HepG2 (cell line): Measurements from ENCODE around the gene SMAP2. TPM values are rescaled to one million over a fixed set of nuclear protein-coding genes. Genes with fewer than 3 reads are reported as not detected.

Experiments used
- ATAC-seq: fragments of 200-7000 bp; cut with Tn5 transposase; 3 replicates; pipeline ENCODE4 v1.9.1; 2020; ENCODE audit warnings: mild to moderate bottlenecking, moderate library complexity
- BruUV-seq: library from RNA; stranded (reverse); fragments of 400-500 nt; replicated peaks from 2 replicates; lab custom pipeline; 2021; lab: Mats Ljungman, UMichigan
- CTCF ChIA-PET: fragments of 300-600 bp; formaldehyde crosslinking; extraction: SDS; loops from one replicate; lab custom pipeline; 2021; ENCODE audit warnings: low total read pairs, inconsistent platforms, low intra/inter-chr PET ratio; lab: Yijun Ruan, JAX
- POLR2A ChIA-PET: fragments of 350-600 bp; sonication (Branson Sonifier 250); formaldehyde crosslinking; loops from one replicate; lab custom pipeline; 2020; ENCODE audit warnings: antibody characterized with exemption, inconsistent platforms; lab: Yijun Ruan, JAX
- DNase-seq: peaks from one replicate; pipeline ENCODE4 v3.0.0-alpha.2; 2015; ENCODE audit warnings: low spot score
- FAIRE-seq: peaks from 3 replicates; lab custom pipeline; 2011; peaks lifted over from hg19 to GRCh38; lab: Jason Lieb, UNC
- H2AFZ ChIP-seq: one replicate; pipeline ENCODE4 v1.6.1; 2011; ENCODE audit warnings: low read length, inconsistent platforms
- H3K27ac ChIP-seq: fragments of 300-600 bp; 3 replicates; pipeline ENCODE4 v1.8.0; 2011; ENCODE audit warnings: mixed run types, mild to moderate bottlenecking, mixed read lengths, low read length, inconsistent platforms; ENCODE audit not compliant: insufficient read depth; ENCODE audit errors: extremely low read length
- H3K27me3 ChIP-seq, 2 experiments: fragments of 200-600 bp in 1 of 2; 2 replicates in 1 of 2; 3 replicates in 1 of 2; pipeline versions ENCODE4 v1.6.0 to v1.8.0; 2011; ENCODE audit warnings: low read length in 2 of 2, mild to moderate bottlenecking in 2 of 2, moderate library complexity in 2 of 2, inconsistent platforms in 1 of 2; ENCODE audit not compliant: insufficient read depth in 2 of 2, control insufficient read depth in 1 of 2
- H3K36me3 ChIP-seq, 2 experiments: fragments of 200-600 bp in 1 of 2; replicated peaks in 1 of 2; 2 replicates in 1 of 2; 3 replicates in 1 of 2; pipeline versions ENCODE4 v1.5.1 to v1.8.0; 2011; ENCODE audit warnings: low read length in 2 of 2, inconsistent platforms in 1 of 2; ENCODE audit not compliant: insufficient read depth in 2 of 2, control insufficient read depth in 1 of 2
- H3K4me1 ChIP-seq: 2 replicates; pipeline ENCODE4 v1.5.1; 2012; ENCODE audit warnings: low read length, inconsistent platforms; ENCODE audit not compliant: insufficient read depth
- H3K4me2 ChIP-seq: 2 replicates; pipeline ENCODE4 v1.6.0; 2011; ENCODE audit warnings: low read depth, low read length, inconsistent platforms
- H3K4me3 ChIP-seq, 3 experiments: fragments of 200-600 bp in 1 of 3; sonication (generic), shearing (Covaris generic) in 1 of 3; replicated peaks in 1 of 3; 2 replicates each; pipeline ENCODE4 v1.5.1; 2011 to 2016; ENCODE audit warnings: low read length in 3 of 3, inconsistent platforms in 2 of 3, low read depth in 2 of 3, mild to moderate bottlenecking in 2 of 3, control low read depth in 1 of 3, mixed read lengths in 1 of 3; ENCODE audit not compliant: insufficient read depth in 1 of 3
- H3K79me2 ChIP-seq: one replicate; pipeline ENCODE4 v1.6.1; 2011; ENCODE audit warnings: low read length, inconsistent platforms; ENCODE audit not compliant: insufficient read depth
- H3K9ac ChIP-seq: 2 replicates; pipeline ENCODE4 v1.6.0; 2011; ENCODE audit warnings: mild to moderate bottlenecking, low read depth, low read length, inconsistent platforms; ENCODE audit not compliant: insufficient read depth
- H3K9me3 ChIP-seq: 2 replicates; pipeline ENCODE4 v1.5.1; 2012; ENCODE audit warnings: mild to moderate bottlenecking, low read length
- H4K20me1 ChIP-seq: 2 replicates; pipeline ENCODE4 v1.6.0; 2011; ENCODE audit warnings: inconsistent platforms, mild to moderate bottlenecking, low read length, moderate library complexity; ENCODE audit not compliant: insufficient read depth
- ATAD3A ChIP-seq: sonication (generic); formaldehyde crosslinking; IDR thresholded peaks from 2 replicates; pipeline ENCODE4 v1.4.0; 2020; ENCODE audit warnings: missing genetic modification reagents
- ATF7 ChIP-seq, 2 experiments: fragments of 450-650 bp in 1 of 2; sonication (generic) in 1 of 2; formaldehyde crosslinking in 1 of 2; IDR thresholded peaks; 2 replicates each; pipeline versions ENCODE4 v1.4.0 to v1.6.1; 2016 to 2020; ENCODE audit warnings: antibody characterized with exemption in 1 of 2, mild to moderate bottlenecking in 1 of 2, missing genetic modification reagents in 1 of 2
- NCOA5 ChIP-seq: sonication (generic); formaldehyde crosslinking; IDR thresholded peaks from 2 replicates; pipeline ENCODE4 v1.4.0; 2020; ENCODE audit warnings: missing genetic modification reagents
- PRMT3 ChIP-seq: sonication (generic); formaldehyde crosslinking; IDR thresholded peaks from 2 replicates; pipeline ENCODE4 v1.8.1; 2022; ENCODE audit warnings: low read depth, mild to moderate bottlenecking, moderate library complexity, missing genetic modification reagents, borderline replicate concordance
- YEATS2 ChIP-seq: sonication (generic); formaldehyde crosslinking; IDR thresholded peaks from 2 replicates; pipeline ENCODE4 v1.4.0; 2020; ENCODE audit warnings: missing genetic modification reagents, borderline replicate concordance
- ZC3H13 ChIP-seq: sonication (generic); formaldehyde crosslinking; IDR thresholded peaks from 2 replicates; pipeline ENCODE4 v1.8.1; 2023; ENCODE audit warnings: mild to moderate bottlenecking, missing genetic modification reagents, moderate library complexity
- ZNF20 ChIP-seq: sonication (generic); formaldehyde crosslinking; IDR thresholded peaks from 2 replicates; pipeline ENCODE4 v1.4.0; 2020; ENCODE audit warnings: mild to moderate bottlenecking, moderate library complexity, missing genetic modification reagents
- ZNF264 ChIP-seq: sonication (generic); formaldehyde crosslinking; IDR thresholded peaks from 2 replicates; pipeline ENCODE4 v1.4.0; 2020; ENCODE audit warnings: missing genetic modification reagents
- ZNF274 ChIP-seq: sonication (generic); formaldehyde crosslinking; IDR thresholded peaks from 2 replicates; pipeline ENCODE4 v1.5.1; 2020; ENCODE audit warnings: mild to moderate bottlenecking, missing genetic modification reagents
- ZNF607 ChIP-seq: sonication (generic); formaldehyde crosslinking; IDR thresholded peaks from 2 replicates; pipeline ENCODE4 v1.5.1; 2020; ENCODE audit warnings: missing genetic modification reagents, mild to moderate bottlenecking, borderline replicate concordance
- ZNF652 ChIP-seq: IDR thresholded peaks from 2 replicates; pipeline ENCODE4 v1.6.1; 2016; ENCODE audit warnings: low read depth, borderline replicate concordance
- ZNF724P ChIP-seq: sonication (generic); formaldehyde crosslinking; IDR thresholded peaks from 2 replicates; pipeline ENCODE4 v1.8.0; 2022; ENCODE audit warnings: missing genetic modification reagents, borderline replicate concordance
- WGBS: methylation state at CpG from one replicate; pipeline ENCODE4 v1.1.6; 2017; ENCODE audit warnings: low lambda C conversion rate; 5-methylcytosine and 5-hydroxymethylcytosine counted together
- in situ Hi-C: cut with HindIII; loops from 2 replicates; pipeline ENCODE4 v1.10.0; 2017; ENCODE audit warnings: low pct_unique_long_range_greater_than_20kb; ENCODE audit not compliant: extremely low pct_ligation_motif_present
- intact Hi-C: fragments of 100-400 bp; cut with micrococcal nuclease; formaldehyde crosslinking; loops from one replicate; pipeline ENCODE4 v1.10.0; 2022; ENCODE audit not compliant: unreplicated experiment
- polyA plus RNA-seq, 8 experiments: library from polyadenylated mRNA; depleted of rRNA in 3 of 8; stranded (reverse) in 7 of 8; unstranded in 1 of 8; fragments of >200 nt; fragmentation: Illumina TruSeq in 4 of 8; extraction: Trizol in 4 of 8; gene quantifications; 2 replicates each; pipeline versions ENCODE4 v1.2.1 to v1.2.3, GENCODE V29; 2011 to 2016; ENCODE audit warnings: low read depth in 4 of 8, missing spikeins in 1 of 8, mixed read lengths in 1 of 8; ENCODE audit not compliant: insufficient read depth in 1 of 8
- total RNA-seq, 5 experiments: library from RNA; depleted of rRNA; stranded (reverse); fragments of >200 nt; fragmentation: Illumina TruSeq; extraction: Trizol; gene quantifications; 2 replicates each; pipeline ENCODE4 v1.2.3, GENCODE V29; 2016; ENCODE audit warnings: low read depth in 1 of 5
- TF ChIP-seq, protein P1 (sequence below): sonication (generic); formaldehyde crosslinking; IDR thresholded peaks from 2 replicates; pipeline ENCODE4 v1.4.0; 2020; ENCODE audit warnings: missing genetic modification reagents, borderline replicate concordance
- TF ChIP-seq, protein P2 (sequence below): sonication (generic); formaldehyde crosslinking; IDR thresholded peaks from 2 replicates; pipeline ENCODE4 v1.9.0; 2022; ENCODE audit warnings: missing genetic modification reagents, mild to moderate bottlenecking, borderline replicate concordance
- TF ChIP-seq, protein P3 (sequence below): sonication (generic); formaldehyde crosslinking; IDR thresholded peaks from 2 replicates; pipeline ENCODE4 v1.4.0; 2020; ENCODE audit warnings: missing genetic modification reagents

The SMAP2 gene
- total and polyA plus RNA-seq, 2 of the 13 experiments (the other 11 are each of a cell fraction or from before 2014, with no cell fraction given), result 19.0 to 22.3 TPM

DNA sequence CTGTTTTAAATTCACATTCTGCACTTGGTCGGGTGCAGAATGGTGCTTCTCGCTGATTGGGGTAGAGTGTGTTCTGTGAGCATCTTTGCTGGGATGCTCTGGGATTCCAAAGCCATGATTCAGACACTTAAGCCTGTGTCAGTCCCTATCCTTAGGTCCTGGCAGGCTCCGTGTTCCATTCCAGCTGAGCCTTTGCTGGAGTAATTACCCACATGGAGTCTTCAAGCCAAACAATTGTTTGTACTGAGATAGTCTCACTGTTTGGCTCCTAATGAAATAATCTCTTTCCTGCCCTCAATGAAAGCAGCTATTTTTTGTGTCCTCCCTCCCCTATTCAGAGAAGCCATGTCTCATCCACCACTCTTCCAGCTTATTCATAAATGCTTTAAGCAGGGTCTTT is 18.7 kb downstream of the SMAP2 start:
- intact Hi-C loops, result no loop called here
- no peak for FAIRE-seq
- POLR2A ChIA-PET, result no interaction called here
- no peaks in the 10 kb centered on the region for H3K27me3 ChIP-seq
- no peak for ATAC-seq
- H3K79me2 ChIP-seq, result peaks cover 60% of the 10 kb centered on the region
- TF ChIP-seq, protein P1, sequence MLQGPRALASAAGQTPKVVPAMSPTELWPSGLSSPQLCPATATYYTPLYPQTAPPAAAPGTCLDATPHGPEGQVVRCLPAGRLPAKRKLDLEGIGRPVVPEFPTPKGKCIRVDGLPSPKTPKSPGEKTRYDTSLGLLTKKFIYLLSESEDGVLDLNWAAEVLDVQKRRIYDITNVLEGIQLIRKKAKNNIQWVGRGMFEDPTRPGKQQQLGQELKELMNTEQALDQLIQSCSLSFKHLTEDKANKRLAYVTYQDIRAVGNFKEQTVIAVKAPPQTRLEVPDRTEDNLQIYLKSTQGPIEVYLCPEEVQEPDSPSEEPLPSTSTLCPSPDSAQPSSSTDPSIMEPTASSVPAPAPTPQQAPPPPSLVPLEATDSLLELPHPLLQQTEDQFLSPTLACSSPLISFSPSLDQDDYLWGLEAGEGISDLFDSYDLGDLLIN (CRISPR knock-in tag), result no peak
- TF ChIP-seq ZNF607 (CRISPR knock-in tag) (no peak), ATF7 (IDR thresholded peaks at IDR 0.05) (no peak), ATF7 (CRISPR knock-in tag; IDR thresholded peaks at IDR 0.05) (no peak), ATAD3A (no peak), ZC3H13 (CRISPR knock-in tag) (no peak), PRMT3 (no peak), ZNF652 (CRISPR knock-in tag) (no peak), ZNF264 (CRISPR knock-in tag) (no peak), ZNF724P (CRISPR knock-in tag) (no peak), ZNF20 (CRISPR knock-in tag) (no peak), NCOA5 (CRISPR knock-in tag) (no peak), ZNF274 (CRISPR knock-in tag) (no peak), YEATS2 (CRISPR knock-in tag) (no peak)
- TF ChIP-seq, protein P2, sequence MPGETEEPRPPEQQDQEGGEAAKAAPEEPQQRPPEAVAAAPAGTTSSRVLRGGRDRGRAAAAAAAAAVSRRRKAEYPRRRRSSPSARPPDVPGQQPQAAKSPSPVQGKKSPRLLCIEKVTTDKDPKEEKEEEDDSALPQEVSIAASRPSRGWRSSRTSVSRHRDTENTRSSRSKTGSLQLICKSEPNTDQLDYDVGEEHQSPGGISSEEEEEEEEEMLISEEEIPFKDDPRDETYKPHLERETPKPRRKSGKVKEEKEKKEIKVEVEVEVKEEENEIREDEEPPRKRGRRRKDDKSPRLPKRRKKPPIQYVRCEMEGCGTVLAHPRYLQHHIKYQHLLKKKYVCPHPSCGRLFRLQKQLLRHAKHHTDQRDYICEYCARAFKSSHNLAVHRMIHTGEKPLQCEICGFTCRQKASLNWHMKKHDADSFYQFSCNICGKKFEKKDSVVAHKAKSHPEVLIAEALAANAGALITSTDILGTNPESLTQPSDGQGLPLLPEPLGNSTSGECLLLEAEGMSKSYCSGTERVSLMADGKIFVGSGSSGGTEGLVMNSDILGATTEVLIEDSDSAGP (CRISPR knock-in tag), result no peak
- TF ChIP-seq, protein P3, sequence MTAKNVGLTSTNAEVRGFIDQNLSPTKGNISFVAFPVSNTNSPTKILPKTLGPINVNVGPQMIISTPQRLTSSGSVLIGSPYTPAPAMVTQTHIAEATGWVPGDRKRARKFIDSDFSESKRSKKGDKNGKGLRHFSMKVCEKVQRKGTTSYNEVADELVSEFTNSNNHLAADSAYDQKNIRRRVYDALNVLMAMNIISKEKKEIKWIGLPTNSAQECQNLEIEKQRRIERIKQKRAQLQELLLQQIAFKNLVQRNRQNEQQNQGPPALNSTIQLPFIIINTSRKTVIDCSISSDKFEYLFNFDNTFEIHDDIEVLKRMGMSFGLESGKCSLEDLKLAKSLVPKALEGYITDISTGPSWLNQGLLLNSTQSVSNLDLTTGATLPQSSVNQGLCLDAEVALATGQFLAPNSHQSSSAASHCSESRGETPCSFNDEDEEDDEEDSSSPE (CRISPR knock-in tag), result no peak
- WGBS, result 100% methylated on average over 3 of the region's 3 CpGs
- peaks cover 85% of the 10 kb centered on the region for H3K4me1 ChIP-seq
- in situ Hi-C loops, result no loop called here
- no peak overlapping the region for H3K4me3 ChIP-seq
- CTCF ChIA-PET, result no interaction called here
- no TSS peak for BruUV-seq
- no peak overlapping the region for H3K4me2 ChIP-seq
- H2AFZ ChIP-seq, result no peak overlapping the region
- no peak overlapping the region for H3K9ac ChIP-seq
- no peak overlapping the region for H3K27ac ChIP-seq
- H4K20me1 ChIP-seq, result no peaks in the 10 kb centered on the region
- H3K9me3 ChIP-seq, result no peaks in the 10 kb centered on the region
- no peak for DNase-seq
- no peaks in the 10 kb centered on the region for H3K36me3 ChIP-seq
